Activated naive CD8-positive, alpha-beta T cell treated with anti-CD3 and anti-CD28 coated beads, Interleukin-2, amount 50 U/mL, for 16 hours (primary cell): ENCODE data around the gene EQTN.
"Not testable (repeated sequence)": the region's sequence is repeated elsewhere in the genome, so short reads cannot be mapped to it uniquely, and the experiment has no call there.

Source experiments
- DNase-seq: peaks from one replicate; pipeline ENCODE4 v3.0.0-alpha.2; 2020; ENCODE audit warnings: low read depth, low spot score

EQTN gene

GRCh38 chr9:27293996-27294395 lies 3.0 kb downstream of the EQTN start:
- DNase-seq, result no peak

GRCh38 chr9:27292659-27293405 lies 4.1 kb downstream of the EQTN start:
- no peak for DNase-seq

- DNase-seq, result no peak
These were observed 5.7 kb downstream of the EQTN start for GRCh38 chr9:27291292-27291691.

GRCh38 chr9:27282269-27282668 lies 14.7 kb downstream of the EQTN start:
- no peak for DNase-seq

- no peak for DNase-seq
These were observed 16.1 kb downstream of the EQTN start for GRCh38 chr9:27280860-27281259.

GRCh38 chr9:27280249-27280648 lies 16.7 kb downstream of the EQTN start:
- DNase-seq, result no peak

GRCh38 chr9:27279611-27280010 lies 17.3 kb downstream of the EQTN start:
- no peak for DNase-seq

- DNase-seq, result no peak
These were observed 18.6 kb downstream of the EQTN start for GRCh38 chr9:27278374-27278773.

- no peak for DNase-seq
These were observed 20.5 kb downstream of the EQTN start for GRCh38 chr9:27276193-27277030.

GRCh38 chr9:27273186-27273585 lies 23.8 kb downstream of the EQTN start:
- no peak for DNase-seq

- DNase-seq, result no peak
These were observed 24.8 kb downstream of the EQTN start for GRCh38 chr9:27272103-27272502.

- DNase-seq, result no peak
These were observed 35.3 kb downstream of the EQTN start for GRCh38 chr9:27261517-27262211.

- no peak for DNase-seq
These were observed 36.0 kb downstream of the EQTN start for GRCh38 chr9:27260789-27261516.

- no peak for DNase-seq
These were observed 38.3 kb downstream of the EQTN start for GRCh38 chr9:27258662-27259061.

- DNase-seq, result no peak
These were observed 48.2 kb downstream of the EQTN start for GRCh38 chr9:27248702-27249101.

GRCh38 chr9:27247756-27248155 lies 49.2 kb downstream of the EQTN start:
- DNase-seq, result no peak

- not testable (repeated sequence) for DNase-seq
These were observed 57.3 kb downstream of the EQTN start for GRCh38 chr9:27239648-27240047.
